ENCODE results near the gene VILL.

GRCh38 chr3:38011111-38011510 is 20.5 kb downstream of the VILL start:
- TF ChIP-seq POLR2AphosphoS5 (IDR thresholded peaks at IDR 0.05; ENCODE audit: low read depth, low read length) (no peak), NANOG (IDR thresholded peaks at IDR 0.05; ENCODE audit: insufficient read depth, low read depth, low read length, poor library complexity, severe bottlenecking) (no peak), CTCF (IDR thresholded peaks at IDR 0.05; ENCODE audit: control extremely low read depth in 1 of 3, insufficient read depth in 1 of 3, low read depth in 1 of 3, low read length in 3 of 3) (no peak), RAD21 (IDR thresholded peaks at IDR 0.05 in 1 of 2, conservative IDR thresholded peaks at IDR 0.05 in 1 of 2; ENCODE audit: low read depth in 2 of 2, low read length in 2 of 2) (no peak), PHF8 (conservative IDR thresholded peaks at IDR 0.05; ENCODE audit: low read depth, low read length) (no peak), EZH2 (IDR thresholded peaks at IDR 0.05; ENCODE audit: low read depth, low read length, severe bottlenecking) (no peak), CHD1 (IDR thresholded peaks at IDR 0.05; ENCODE audit: low read depth, low read length) (no peak), KDM1A (IDR thresholded peaks at IDR 0.05; ENCODE audit: borderline replicate concordance, low read length) (no peak), USF2 (IDR thresholded peaks at IDR 0.05; ENCODE audit: low read length) (no peak), EP300 (IDR thresholded peaks at IDR 0.05; ENCODE audit: borderline replicate concordance in 1 of 2, low read depth in 2 of 2, low read length in 2 of 2) (no peak), GABPA (IDR thresholded peaks at IDR 0.05; ENCODE audit: borderline replicate concordance, insufficient read depth, low read length) (no peak)
